H1 (cell line): ENCODE measurements around the gene RAB4B. TPM values are rescaled to one million over a fixed set of nuclear protein-coding genes. Genes with fewer than 3 reads are reported as not detected.
A peak's percentile ranks its signal among the peaks of the same experiment; 100 is the strongest.

Source experiments
- ASH2L ChIP-seq: fragments of 200-600, 300-600 bp; sonication (generic); IDR thresholded peaks from one replicate; pipeline ENCODE4 v1.7.1; 2017; ENCODE audit warnings: low read length
- E2F6 ChIP-seq: IDR thresholded peaks from 2 replicates; pipeline ENCODE4 v1.6.1; 2012; ENCODE audit warnings: inconsistent platforms
- GTF2F1 ChIP-seq: IDR thresholded peaks from 2 replicates; pipeline ENCODE4 v1.6.1; 2012; ENCODE audit warnings: low read depth, low read length, improper control_type of control experiment, borderline replicate concordance
- HDAC2 ChIP-seq, 2 experiments: fragments of 300-600 bp in 1 of 2; sonication (generic) in 1 of 2; IDR thresholded peaks; 2 replicates each; pipeline ENCODE4 v1.6.1; 2011 to 2012; ENCODE audit warnings: low read depth in 2 of 2, low read length in 2 of 2, mild to moderate bottlenecking in 2 of 2, moderate library complexity in 2 of 2, borderline replicate concordance in 1 of 2, inconsistent platforms in 1 of 2
- JUN ChIP-seq: IDR thresholded peaks from 2 replicates; pipeline ENCODE4 v1.6.1; 2011; ENCODE audit warnings: low read depth, mild to moderate bottlenecking, improper control_type of control experiment, low read length
- PHF8 ChIP-seq: fragments of 200-600 bp; sonication (generic); conservative IDR thresholded peaks from 2 replicates; pipeline ENCODE4 v1.7.1; 2012; ENCODE audit warnings: low read depth, mild to moderate bottlenecking, inconsistent platforms, low read length, moderate library complexity
- POLR2A ChIP-seq, 2 experiments: IDR thresholded peaks; 1 replicate in 1 of 2; 2 replicates in 1 of 2; pipeline ENCODE4 v1.6.1; 2011; ENCODE audit warnings: low read depth in 2 of 2, low read length in 2 of 2, mild to moderate bottlenecking in 2 of 2; ENCODE audit errors: control extremely low read depth in 1 of 2
- POU5F1 ChIP-seq: IDR thresholded peaks from 2 replicates; pipeline ENCODE4 v1.6.1; 2011; ENCODE audit warnings: low read depth, mild to moderate bottlenecking, low read length, moderate library complexity
- RBBP5 ChIP-seq: IDR thresholded peaks from 2 replicates; pipeline ENCODE4 v1.7.1; 2012; ENCODE audit warnings: low read depth, mild to moderate bottlenecking, inconsistent platforms, low read length, moderate library complexity, borderline replicate concordance
- SIX5 ChIP-seq: IDR thresholded peaks from 2 replicates; pipeline ENCODE4 v1.6.1; 2011; ENCODE audit warnings: mild to moderate bottlenecking, low read depth, low read length
- TBP ChIP-seq: IDR thresholded peaks from 2 replicates; pipeline ENCODE4 v1.6.1; 2011; ENCODE audit warnings: low read depth, low read length, improper control_type of control experiment
- USF2 ChIP-seq: IDR thresholded peaks from 2 replicates; pipeline ENCODE4 v1.6.1; 2011; ENCODE audit warnings: low read length, improper control_type of control experiment
- ZNF274 ChIP-seq: IDR thresholded peaks from 2 replicates; pipeline ENCODE4 v1.7.0; 2012; ENCODE audit warnings: low read length, borderline replicate concordance; ENCODE audit errors: extremely low read depth
- polyA plus RNA-seq, 7 experiments: library from polyadenylated mRNA; depleted of rRNA in 3 of 7; stranded (reverse) in 5 of 7; unstranded in 2 of 7; fragments of >200 nt in 5 of 7; fragments of 200-250 nt in 2 of 7; gene quantifications; 1 replicate in 5 of 7; 2 replicates in 1 of 7; 4 replicates in 1 of 7; pipeline versions ENCODE4 v1.2.1 to v1.2.3, GENCODE V29; 2011 to 2013; ENCODE audit warnings: missing spikeins in 2 of 7, mixed read lengths in 2 of 7
- total RNA-seq: library from RNA; stranded (reverse); fragmentation: NEBNext Ultra II Directional; extraction: Animal tissue kit (Norgen Biotek cat#: 25700); gene quantifications from 2 replicates; pipeline ENCODE4 v1.2.1, GENCODE V29; 2021
- TF ChIP-seq, protein P1 (sequence below), 3 experiments: IDR thresholded peaks; 1 replicate in 2 of 3; 2 replicates in 1 of 3; pipeline versions ENCODE4 v1.5.1 to v1.6.1; 2011; ENCODE audit warnings: low read length in 3 of 3, mild to moderate bottlenecking in 3 of 3, inconsistent platforms in 2 of 3, low read depth in 1 of 3, moderate library complexity in 1 of 3; ENCODE audit not compliant: insufficient read depth in 1 of 3; ENCODE audit errors: control extremely low read depth in 1 of 3

The RAB4B gene
- total and polyA plus RNA-seq, 2 of the 8 experiments (the other 6 are each of a cell fraction or from before 2014, with no cell fraction given): 15.9 to 28.6 TPM

DNA sequence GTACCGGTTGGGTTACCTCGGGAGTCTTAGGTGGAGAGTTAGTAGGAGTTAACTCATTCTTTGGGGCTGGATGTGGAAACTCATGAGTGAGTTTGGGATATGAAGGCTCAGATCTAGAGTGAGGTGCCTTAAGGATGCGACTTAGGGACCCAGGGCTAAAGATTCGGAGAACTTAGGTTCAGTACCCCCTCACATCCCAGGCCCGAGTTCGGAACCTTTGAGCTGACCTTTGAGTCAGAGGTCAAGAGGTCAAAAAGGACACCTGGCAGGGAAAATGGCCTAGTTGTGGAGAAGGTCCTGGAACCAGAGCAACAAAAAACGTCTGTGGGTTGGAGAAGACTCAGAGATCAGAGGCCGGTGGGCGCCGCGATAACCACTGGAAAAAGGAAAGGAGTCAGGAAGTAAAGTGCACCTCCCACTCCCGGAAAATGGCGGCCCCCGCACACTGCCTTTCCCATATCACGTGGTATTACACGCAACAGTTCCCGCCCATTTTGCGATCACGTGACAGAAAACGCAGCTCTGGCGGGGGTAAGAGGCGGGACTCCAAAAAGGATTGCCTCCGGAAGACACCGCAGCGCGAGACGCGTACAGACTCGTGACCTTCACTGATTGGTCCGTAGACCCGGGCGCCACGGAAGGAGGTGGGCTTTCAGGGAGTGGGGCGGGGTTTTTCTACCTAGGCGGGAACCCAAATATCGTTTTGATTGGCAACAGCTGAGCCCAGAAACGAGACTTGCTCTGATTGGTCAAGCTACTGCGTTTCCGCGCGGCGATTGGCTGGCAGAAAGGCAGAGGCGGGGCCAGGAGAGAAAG lies 27.8 kb upstream of the RAB4B start, which contains the start of gene ACTMAP (continued):
- TF ChIP-seq GTF2F1 (peak; percentile 77), HDAC2 (IDR thresholded peaks at IDR 0.05; ENCODE audit: borderline replicate concordance in 1 of 2, low read depth in 2 of 2, low read length in 2 of 2) (no peak), PHF8 (peak; percentile 12), E2F6 (peak; percentile 98), ASH2L (no peak), JUN (no peak), ZNF274 (no peak), TBP (peak; percentile 74), SIX5 (no peak), USF2 (peak; percentile 98), POU5F1 (no peak), POLR2A (IDR thresholded peaks at IDR 0.05; ENCODE audit: control extremely low read depth in 1 of 2, low read depth in 2 of 2, low read length in 2 of 2) (peak in 1 of 2 experiments; percentile 63; a peak in 1 of 3 replicates), RBBP5 (no peak)
- TF ChIP-seq, protein P1, sequence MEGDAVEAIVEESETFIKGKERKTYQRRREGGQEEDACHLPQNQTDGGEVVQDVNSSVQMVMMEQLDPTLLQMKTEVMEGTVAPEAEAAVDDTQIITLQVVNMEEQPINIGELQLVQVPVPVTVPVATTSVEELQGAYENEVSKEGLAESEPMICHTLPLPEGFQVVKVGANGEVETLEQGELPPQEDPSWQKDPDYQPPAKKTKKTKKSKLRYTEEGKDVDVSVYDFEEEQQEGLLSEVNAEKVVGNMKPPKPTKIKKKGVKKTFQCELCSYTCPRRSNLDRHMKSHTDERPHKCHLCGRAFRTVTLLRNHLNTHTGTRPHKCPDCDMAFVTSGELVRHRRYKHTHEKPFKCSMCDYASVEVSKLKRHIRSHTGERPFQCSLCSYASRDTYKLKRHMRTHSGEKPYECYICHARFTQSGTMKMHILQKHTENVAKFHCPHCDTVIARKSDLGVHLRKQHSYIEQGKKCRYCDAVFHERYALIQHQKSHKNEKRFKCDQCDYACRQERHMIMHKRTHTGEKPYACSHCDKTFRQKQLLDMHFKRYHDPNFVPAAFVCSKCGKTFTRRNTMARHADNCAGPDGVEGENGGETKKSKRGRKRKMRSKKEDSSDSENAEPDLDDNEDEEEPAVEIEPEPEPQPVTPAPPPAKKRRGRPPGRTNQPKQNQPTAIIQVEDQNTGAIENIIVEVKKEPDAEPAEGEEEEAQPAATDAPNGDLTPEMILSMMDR (IDR thresholded peaks at IDR 0.05; ENCODE audit: control extremely low read depth in 1 of 3, insufficient read depth in 1 of 3, low read depth in 1 of 3, low read length in 3 of 3): no peak
